GM13976 (cell line): Measurements from ENCODE around the gene BTBD16.

Experiments used
- DNase-seq: peaks from one replicate; pipeline ENCODE4 v3.0.0; 2012; ENCODE audit warnings: low spot score
- in situ Hi-C: fragments of 300-500 bp; cut with MboI; formaldehyde crosslinking; loops from one replicate; pipeline ENCODE4 v1.12.0; 2022; ENCODE audit warnings: low sequenced_read_pairs, mixed read lengths, inconsistent platforms; ENCODE audit not compliant: unreplicated experiment
- TF ChIP-seq, protein P1 (sequence below): IDR thresholded peaks from 2 replicates; pipeline ENCODE4 v1.5.1; 2012; ENCODE audit warnings: borderline replicate concordance, mild to moderate bottlenecking; ENCODE audit not compliant: insufficient read depth; ENCODE audit errors: extremely low read depth, missing control alignments, control extremely low read depth

The BTBD16 gene

DNA sequence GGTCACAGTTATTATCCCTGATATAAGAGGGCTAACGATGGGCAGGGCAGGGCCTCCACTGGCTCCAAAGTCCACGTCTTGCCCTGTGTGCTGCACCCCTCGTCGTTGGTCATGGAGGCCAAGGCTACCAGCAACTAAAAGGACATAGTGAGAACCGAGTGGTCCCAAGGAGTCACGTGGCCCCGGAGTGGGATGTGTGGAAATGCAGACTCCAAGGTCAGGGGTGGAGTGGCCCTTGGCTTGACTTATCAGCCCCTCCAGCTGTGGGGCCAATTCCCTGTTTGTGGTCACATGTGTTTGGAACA lies 30.7 kb downstream of the BTBD16 start:
- DNase-seq = no peak
- in situ Hi-C loops = no loop called here
- TF ChIP-seq, protein P1, sequence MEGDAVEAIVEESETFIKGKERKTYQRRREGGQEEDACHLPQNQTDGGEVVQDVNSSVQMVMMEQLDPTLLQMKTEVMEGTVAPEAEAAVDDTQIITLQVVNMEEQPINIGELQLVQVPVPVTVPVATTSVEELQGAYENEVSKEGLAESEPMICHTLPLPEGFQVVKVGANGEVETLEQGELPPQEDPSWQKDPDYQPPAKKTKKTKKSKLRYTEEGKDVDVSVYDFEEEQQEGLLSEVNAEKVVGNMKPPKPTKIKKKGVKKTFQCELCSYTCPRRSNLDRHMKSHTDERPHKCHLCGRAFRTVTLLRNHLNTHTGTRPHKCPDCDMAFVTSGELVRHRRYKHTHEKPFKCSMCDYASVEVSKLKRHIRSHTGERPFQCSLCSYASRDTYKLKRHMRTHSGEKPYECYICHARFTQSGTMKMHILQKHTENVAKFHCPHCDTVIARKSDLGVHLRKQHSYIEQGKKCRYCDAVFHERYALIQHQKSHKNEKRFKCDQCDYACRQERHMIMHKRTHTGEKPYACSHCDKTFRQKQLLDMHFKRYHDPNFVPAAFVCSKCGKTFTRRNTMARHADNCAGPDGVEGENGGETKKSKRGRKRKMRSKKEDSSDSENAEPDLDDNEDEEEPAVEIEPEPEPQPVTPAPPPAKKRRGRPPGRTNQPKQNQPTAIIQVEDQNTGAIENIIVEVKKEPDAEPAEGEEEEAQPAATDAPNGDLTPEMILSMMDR = no peak

GRCh38 chr10:122302315-122302714 lies 31.2 kb downstream of the BTBD16 start:
- TF ChIP-seq, protein P1 = no peak
- no peak for DNase-seq
- in situ Hi-C loops = no loop called here

- in situ Hi-C loops = no loop called here
- DNase-seq = no peak
- TF ChIP-seq, protein P1 = no peak
These were observed 32.4 kb downstream of the BTBD16 start for GRCh38 chr10:122303271-122304053.

DNA sequence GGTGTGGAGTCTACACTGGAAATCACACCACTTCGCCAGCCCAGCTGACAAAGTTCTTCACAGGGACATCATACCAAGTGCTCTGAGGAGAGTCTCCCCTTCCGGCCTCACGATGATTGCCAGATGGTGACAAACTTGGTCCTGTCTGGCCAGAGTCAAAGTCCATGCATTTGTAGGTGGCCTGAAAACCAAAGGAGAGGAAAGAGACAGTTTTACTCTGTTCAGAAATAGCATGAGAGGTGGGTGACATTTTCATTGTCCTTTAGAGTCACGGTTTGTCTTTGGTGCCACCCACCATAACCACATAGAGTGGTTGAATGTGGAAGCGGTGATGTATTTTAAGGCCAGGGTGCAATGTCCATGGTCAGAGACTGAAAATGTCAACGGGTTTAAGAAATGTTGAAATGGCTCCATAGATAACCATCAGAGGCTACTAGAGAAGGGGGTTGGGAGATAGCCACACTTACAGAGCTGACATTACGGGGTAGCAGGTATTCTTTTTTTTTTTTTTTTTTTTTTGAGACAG lies 33.0 kb downstream of the BTBD16 start:
- in situ Hi-C loops = no loop called here

DNA sequence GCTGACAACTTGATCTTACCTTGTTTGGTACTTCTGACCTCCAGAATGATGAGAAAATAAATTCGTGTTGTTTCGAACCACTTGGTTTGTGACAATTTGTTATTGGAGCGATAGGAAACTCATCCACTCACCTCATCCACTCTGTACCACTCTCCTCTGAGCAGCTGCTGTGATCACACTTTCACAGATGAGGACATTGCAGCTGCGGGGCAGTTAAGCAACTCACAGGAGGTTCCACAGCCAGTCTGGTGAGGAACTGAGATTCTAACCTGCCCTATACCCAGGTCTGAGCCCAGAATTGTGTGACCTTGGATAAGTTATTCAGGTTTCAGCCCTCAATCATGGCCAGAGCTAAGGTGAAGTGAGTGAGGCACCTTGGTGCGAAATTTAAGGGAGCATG lies 35.2 kb downstream of the BTBD16 start:
- in situ Hi-C loops = no loop called here
- no peak for DNase-seq

More for the DNA sequence above, 33.0 kb downstream of the BTBD16 start:
- DNase-seq = no peak
- TF ChIP-seq, protein P1 = no peak

GRCh38 chr10:122306744-122307143 lies 35.6 kb downstream of the BTBD16 start:
- no peak for DNase-seq
- TF ChIP-seq, protein P1 = no peak
- in situ Hi-C loops = no loop called here

More for the DNA sequence above, 35.2 kb downstream of the BTBD16 start:
- TF ChIP-seq, protein P1 = no peak
